Measurements from ENCODE around the gene TRIP6.

The TRIP6 gene

DNA sequence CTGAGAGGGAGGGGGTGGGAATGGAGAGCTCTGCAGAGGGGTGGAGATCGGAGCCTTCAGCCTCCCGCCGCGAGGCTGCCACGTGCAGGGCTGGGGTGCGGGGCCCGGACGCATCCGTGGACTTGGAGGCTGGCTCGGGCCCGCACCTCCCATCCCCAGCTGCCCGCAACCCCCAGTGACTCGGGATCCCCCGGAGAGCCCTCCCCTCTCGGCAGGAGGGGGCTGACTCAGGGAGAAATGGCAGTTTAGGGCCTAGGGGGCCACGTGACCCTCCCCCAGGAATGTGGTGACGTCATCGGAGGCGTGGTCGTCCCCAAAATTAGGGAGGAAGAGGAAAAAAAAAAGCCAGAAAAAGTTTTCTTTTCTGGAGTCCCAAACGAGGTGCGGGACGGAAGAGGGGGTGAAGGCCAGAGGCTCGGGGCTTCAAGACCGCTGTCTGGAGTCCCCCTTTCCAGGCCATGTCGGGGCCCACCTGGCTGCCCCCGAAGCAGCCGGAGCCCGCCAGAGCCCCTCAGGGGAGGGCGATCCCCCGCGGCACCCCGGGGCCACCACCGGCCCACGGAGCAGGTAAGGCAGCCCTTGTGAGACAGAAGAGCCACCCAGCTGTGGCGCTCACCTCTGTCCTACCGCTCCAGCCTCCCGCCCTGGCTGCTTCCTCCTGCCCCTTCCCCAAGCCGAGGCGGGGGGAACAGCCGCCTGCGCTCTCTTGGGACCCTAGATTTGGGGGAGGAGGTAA lies at the start of gene TRIP6:
Gene TRIP6 (plus strand): TSS at position 348 of the 736 bp plus-strand sequence. CDS start 111 bp downstream, at position 459.
- peak in 1 of 3 donors; percentile 59 for DNase-seq (ENCODE audit: low read depth in 3 of 3, low spot score in 1 of 3)

DNA sequence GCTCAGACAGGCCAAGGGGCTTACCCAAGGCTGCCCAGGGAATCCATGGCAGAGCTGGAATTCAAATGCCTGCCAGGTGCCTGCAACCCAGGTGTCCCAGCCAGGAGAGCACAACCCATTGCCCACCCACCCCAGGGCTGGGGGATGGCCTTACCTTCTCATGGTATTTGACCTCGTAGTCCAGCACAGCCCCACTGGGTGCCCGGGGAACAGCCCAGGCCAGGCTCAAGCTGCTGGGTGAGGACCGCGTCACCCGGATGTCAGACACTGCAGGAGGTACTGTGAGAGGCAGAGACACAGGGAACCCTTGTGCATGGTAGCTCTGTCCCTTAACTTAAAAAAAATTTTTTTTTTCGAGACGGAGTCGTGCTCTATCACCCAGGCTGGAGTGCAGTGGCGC lies 48.8 kb upstream of the TRIP6 start:
- no peak for DNase-seq (ENCODE audit: low read depth in 3 of 3, low spot score in 1 of 3)

- DNase-seq (ENCODE audit: low read depth in 3 of 3, low spot score in 1 of 3) = no peak
These were observed 48.4 kb upstream of the TRIP6 start for GRCh38 chr7:100818825-100819224.

GRCh38 chr7:100819586-100819985 lies 47.6 kb upstream of the TRIP6 start:
- no peak for DNase-seq (ENCODE audit: low read depth in 3 of 3, low spot score in 1 of 3)

- no peak for DNase-seq (ENCODE audit: low read depth in 3 of 3, low spot score in 1 of 3)
These were observed 44.7 kb upstream of the TRIP6 start for GRCh38 chr7:100822236-100823139.

DNA sequence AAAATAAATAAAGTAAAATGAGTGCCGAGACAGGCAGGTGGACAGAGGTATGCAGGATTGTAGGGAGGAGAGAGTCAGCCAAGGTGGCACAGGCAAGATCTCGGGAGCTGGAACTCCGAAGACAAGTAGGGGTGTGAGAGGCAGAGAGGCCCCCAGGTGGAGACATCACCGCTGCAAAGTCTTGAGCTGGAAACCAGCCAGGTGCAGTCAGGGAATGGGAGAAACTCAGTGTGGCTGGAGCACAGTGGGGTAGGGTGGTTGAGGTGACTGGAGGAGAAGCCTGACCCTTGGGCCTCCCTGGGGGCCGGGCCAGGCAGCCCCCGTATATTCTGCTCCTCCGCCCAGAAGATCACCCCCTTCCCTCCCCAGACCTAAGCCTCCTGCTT lies 44.1 kb upstream of the TRIP6 start:
- no peak for DNase-seq (ENCODE audit: low read depth in 3 of 3, low spot score in 1 of 3)

DNA sequence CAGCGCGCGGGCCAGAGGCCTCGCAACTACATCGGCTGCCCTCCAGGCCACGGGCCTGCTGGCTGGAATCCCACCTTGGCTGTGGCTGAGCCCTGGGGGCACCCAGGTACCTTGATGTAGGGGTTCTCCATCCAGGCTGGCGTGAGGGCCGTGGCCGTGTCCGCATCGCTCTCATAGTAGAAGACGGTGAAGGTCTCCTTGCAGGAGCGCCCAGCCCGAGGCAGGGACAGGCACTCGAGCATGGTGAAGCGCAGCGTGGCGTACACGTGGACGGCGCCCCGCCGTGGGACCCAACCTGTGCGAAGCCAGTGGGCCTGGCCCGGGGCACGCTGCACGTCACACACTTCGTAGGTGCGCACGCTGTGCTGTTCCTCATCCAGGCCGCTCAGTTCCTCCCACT lies 43.7 kb upstream of the TRIP6 start:
- DNase-seq (ENCODE audit: low read depth in 3 of 3, low spot score in 1 of 3) = no peak

DNA sequence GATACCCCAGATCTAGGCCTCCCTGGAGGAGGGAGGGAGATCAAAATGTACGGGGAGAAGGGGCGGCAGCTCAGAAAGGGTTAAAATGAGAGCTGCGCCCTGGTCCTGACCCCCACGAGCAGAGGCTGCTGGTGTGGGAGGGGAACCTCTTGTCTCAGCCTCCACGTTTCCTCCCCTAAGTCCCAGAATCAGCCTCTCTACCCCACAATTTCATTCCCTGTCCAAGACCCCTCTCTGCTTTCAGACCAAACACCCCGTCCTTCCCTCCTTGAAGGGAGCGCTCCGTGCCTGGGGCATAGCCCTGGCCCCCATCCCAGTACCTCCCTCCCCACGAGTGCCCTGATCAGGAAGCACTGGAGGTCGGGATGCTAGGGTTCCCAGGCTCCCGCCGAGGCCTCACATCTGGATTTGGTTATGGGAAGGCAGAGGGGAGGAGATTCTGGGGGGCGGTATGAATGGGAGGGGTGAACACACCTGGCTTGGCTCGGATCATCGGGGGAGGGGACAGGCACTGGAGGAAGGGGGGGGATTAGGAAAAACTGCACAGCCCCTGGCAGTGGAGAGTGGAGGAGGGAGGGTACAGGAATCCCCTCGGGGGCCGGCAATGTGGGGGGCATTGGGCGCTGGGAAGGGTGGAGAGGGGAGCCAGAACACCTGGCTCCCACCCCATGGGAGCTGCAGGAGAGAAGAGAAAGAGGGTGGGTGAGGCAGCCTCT lies 42.5 kb upstream of the TRIP6 start:
- DNase-seq (ENCODE audit: low read depth in 3 of 3, low spot score in 1 of 3) = no peak

- no peak for DNase-seq (ENCODE audit: low read depth in 3 of 3, low spot score in 1 of 3)
These were observed 41.9 kb upstream of the TRIP6 start for GRCh38 chr7:100825215-100825671.

DNA sequence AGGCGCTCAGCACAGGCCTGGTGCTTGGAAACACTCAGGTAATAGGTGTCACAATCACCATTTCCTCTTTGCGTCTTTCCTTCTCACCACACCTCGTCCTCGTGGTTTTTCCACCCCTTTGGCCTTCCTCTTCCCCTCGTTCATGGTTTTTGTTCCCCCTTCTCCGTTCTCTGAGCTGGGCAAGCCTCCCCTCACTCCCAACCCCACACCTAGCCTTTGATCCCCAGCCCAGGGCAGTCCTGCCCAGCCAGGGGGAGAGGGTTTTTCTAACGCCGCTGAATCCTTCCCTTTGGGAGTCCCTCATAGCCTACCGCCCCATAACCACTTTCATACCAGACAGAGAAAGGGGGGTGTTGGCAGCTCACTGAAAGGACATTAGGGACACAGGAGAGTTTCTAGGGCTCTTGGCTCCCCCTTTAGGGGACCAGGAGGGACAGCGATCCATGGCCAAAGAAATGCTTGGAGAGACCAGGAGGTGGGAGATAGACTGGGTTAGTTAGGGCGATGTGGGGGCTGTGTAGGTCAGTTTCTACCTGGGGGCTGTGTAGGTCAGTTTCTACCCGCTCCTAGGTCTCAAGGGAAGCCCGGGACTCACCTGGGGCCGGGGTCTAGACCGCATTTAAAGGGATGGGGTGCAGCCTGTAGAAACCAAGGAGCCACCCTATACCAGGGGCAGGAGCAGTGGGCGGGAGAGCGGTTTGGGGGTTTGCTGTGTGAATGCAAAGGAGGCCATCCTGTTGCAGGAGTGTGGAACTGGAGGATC lies 41.3 kb upstream of the TRIP6 start:
- no peak for DNase-seq (ENCODE audit: low read depth in 3 of 3, low spot score in 1 of 3)

DNA sequence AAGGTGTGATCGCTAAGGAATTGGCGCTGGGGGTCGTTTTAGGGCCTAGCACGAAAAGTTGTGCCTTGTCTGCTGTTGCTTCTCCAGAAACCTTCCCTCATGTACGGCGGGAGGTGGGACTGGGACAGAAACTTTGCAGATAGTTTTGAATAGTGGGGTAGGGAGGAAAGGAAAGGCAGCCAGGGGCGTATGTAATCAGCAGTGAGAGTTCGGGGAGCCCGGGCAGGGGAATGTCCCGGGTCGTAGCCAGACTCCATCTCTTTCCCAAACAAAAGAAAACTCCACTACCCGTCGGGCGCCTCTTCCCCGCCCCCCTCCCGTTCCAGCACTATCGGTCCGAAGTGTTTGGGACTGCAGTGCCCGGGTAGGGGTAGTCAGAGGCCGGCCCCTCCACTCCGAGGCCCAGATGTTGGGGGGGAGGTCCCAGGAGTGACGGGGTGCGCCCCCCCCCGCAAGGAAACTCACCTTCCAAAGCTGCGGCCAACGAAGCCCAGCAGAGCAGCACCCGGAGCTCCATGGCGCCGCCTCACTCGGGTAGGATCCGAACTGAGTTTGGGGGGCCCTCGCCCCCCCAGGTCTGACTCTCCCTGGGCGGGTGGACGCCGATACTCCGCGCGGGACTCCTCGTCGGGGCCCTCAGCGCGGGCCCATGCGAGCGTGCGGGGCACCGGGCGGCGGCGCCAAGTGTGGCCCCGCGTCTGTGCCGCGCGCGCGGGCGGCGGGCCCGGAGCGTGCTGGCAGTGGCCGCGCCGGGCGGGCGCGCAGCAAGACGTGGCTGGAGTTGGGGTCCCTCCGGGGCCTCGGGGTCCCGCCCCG lies 40.5 kb upstream of the TRIP6 start:
- no peak for DNase-seq (ENCODE audit: low read depth in 3 of 3, low spot score in 1 of 3)

DNA sequence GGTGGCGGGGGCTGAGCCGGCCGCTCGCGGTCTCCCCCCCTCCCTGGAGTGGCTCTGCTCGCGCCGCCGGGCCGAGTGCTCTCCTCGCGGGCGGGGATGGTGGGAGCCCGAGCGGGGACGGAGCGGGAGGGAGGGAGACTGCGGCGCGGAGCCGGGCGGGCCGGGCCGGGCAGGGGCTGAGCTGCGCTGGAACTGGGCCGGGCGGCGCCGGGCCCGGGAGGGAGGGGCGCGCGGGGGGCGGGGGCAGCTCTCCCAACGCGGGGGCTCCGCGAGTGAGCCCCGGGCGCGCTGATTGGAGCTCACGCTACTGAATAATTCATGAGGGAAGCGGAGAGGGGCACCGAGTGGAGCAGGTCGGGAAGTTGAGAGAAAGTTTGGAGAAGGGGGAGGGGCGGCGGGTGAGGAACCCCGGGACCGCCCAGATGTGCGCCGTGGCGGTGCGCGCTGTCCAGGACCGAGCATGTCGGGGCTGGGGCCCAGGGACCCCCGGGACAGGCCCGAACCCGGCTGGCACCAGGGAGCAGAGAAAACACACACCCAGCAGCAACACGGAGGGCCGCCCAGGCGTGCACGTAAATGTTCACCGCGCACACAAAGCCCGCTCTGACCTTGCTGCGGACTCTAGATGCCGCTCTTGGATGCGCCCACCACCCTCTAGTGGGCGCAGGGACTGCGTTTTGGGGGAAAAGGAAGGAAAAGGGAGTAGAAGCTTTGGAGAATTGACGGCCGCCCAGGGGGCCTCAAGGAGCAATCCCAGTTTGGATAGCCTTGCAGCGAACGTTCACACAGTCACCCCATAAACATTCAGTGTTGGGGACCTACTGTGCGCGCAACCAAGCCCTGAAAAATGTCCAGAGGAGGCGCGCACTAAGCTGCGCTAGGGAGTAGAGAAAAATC lies 39.6 kb upstream of the TRIP6 start, which contains the start of gene EPHB4:
Gene EPHB4 (minus strand): TSS at position 194 of the 897 bp plus-strand sequence. CDS start 493 bp downstream, outside the sequence.
- DNase-seq (ENCODE audit: low read depth in 3 of 3, low spot score in 1 of 3) = no peak

DNA sequence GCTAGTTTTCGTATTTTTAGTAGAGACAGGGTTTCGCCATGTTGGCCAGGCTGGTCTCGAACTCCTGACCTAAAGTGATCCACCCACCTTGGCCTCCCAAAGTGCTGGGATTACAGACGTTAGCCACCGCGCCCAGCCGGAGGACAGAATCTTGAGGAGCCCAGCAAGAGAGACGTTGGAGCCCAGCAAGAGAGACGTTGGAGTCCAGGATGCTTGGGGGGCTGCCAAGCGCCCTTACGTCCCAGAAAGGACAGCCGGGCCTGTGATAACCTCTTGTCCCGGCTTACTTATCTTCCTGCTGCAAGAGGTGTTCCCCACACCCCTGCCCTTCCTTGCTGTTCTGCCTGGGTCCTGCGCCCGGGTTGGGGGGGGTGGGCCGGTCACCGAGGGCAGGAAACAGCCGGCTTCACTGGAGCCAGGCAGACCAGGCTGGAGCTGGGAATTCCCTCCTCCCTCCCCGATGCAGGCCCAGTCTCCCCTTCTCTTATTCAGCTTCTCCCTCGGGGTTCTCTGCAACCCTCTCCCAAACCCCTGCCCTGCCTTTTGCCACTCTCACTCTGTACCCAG lies 38.0 kb upstream of the TRIP6 start:
- DNase-seq (ENCODE audit: low read depth in 3 of 3, low spot score in 1 of 3) = no peak

- no peak for DNase-seq (ENCODE audit: low read depth in 3 of 3, low spot score in 1 of 3)
These were observed 36.8 kb upstream of the TRIP6 start for GRCh38 chr7:100830396-100830795.

DNA sequence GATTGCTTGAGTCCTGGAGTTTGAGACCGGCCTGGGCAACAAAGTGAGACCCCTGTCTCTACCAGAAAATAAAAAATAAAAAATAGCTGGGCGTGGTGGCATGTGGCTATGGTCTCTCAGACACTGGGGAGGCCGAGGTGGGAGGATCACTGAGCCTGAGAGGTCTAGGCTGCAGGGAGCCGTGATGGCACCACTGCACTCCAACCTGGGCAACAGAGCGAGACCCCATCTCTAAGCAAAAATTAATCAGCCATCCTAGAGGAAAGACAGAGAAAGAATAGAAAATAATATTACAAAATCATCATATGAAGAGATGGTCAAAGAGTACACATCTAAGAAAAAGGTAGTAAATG lies 34.9 kb upstream of the TRIP6 start:
- DNase-seq (ENCODE audit: low read depth in 3 of 3, low spot score in 1 of 3) = no peak

DNA sequence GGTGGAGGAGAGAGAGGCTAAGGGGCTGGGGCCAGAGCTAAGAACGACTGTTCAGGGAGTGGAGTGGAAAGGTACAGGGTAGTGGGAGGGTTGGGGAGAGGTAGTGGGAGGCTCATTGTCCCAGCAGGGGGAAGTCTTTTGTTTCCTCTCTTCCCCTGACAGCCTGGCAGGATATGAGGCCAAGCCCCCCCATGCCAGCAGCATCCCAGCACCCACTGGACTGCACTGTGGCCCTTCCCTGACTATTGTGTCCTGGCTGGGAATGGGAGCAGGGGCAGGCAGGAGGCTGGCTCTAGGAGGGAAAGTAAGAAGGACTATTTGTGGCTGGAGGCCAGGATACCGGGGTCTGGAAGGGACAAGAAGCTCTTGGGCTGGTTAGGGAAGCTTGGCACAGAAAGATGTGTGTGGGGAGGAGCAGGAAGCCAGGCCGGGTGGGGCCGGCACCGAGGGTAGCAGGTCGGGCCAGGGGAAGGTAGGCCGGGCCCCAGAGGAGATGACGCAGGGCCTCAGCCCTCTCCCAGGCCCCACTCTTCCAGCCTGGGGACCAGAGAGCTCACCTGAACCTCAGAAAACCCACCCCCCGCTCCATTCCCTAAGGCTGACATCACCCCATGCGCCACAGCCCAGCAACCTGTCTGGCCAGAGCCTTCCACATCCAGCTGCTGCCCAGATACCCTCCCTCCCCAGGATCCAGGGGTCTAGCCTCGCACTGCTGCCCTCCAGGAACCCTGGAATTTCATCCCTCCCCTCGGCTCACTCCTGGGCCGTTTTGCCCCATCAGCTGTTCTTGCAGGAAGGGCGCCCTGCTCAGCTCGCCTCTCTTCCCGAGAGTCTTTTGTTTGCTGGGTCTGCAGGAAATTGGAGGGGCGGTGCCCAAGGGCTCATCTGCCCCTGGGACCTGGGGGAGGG lies 31.0 kb upstream of the TRIP6 start:
- DNase-seq (ENCODE audit: low read depth in 3 of 3, low spot score in 1 of 3) = no peak

DNA sequence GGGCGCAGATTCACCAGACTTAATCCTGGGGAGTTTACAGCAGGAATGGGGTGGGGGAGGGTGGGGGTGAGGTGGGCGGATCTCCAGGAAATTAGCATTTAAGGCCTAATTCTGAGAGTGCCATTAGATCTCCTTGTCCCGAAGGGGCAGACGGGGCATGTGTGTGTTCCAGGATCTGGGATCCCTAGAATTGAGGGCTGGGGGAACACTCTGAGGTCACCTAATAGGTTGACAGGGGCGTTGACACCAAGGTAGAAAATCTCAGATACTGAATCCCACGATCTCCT lies 30.4 kb upstream of the TRIP6 start:
- no peak for DNase-seq (ENCODE audit: low read depth in 3 of 3, low spot score in 1 of 3)

All from stimulated activated CD4-positive, alpha-beta T cell treated with anti-CD3 and anti-CD28 coated beads, TNF-alpha, amount 100 ng/mL, for 1 hour (primary cell).